K562 (cell line): ENCODE data around the gene MOCS3. TPM values are rescaled to one million over a fixed set of nuclear protein-coding genes. Genes with fewer than 3 reads are reported as not detected.
A peak's percentile ranks its signal among the peaks of the same experiment; 100 is the strongest.

Source experiments
- ARID2 ChIP-seq: fragments of 450-650 bp; IDR thresholded peaks from 2 replicates; pipeline ENCODE4 v1.6.1; 2017; ENCODE audit warnings: antibody characterized with exemption, mild to moderate bottlenecking
- EZH2 ChIP-seq: IDR thresholded peaks from 2 replicates; pipeline ENCODE4 v1.6.1; 2012; ENCODE audit warnings: low read depth, mild to moderate bottlenecking, inconsistent platforms, low read length, borderline replicate concordance
- HDAC1 ChIP-seq, 2 experiments: fragments of 450-650 bp; IDR thresholded peaks; 2 replicates each; pipeline ENCODE4 v1.6.1; 2016 to 2017; ENCODE audit warnings: inconsistent platforms in 1 of 2, mild to moderate bottlenecking in 1 of 2, moderate library complexity in 1 of 2
- HDAC3 ChIP-seq: fragments of 450-650 bp; IDR thresholded peaks from 2 replicates; pipeline ENCODE4 v1.6.1; 2018; ENCODE audit warnings: borderline replicate concordance, mild to moderate bottlenecking, moderate library complexity; ENCODE audit not compliant: partially characterized antibody
- HNRNPLL ChIP-seq: fragments of 200-400 bp; formaldehyde crosslinking; IDR thresholded peaks from 2 replicates; pipeline ENCODE4 v1.6.1; 2017; ENCODE audit warnings: low read length, low read depth, mild to moderate bottlenecking; ENCODE audit not compliant: poor library complexity, severe bottlenecking
- KDM1A ChIP-seq, 2 experiments: fragments of 450-650 bp; IDR thresholded peaks; 2 replicates each; pipeline ENCODE4 v1.6.1; 2016; ENCODE audit warnings: mild to moderate bottlenecking in 2 of 2
- LEF1 ChIP-seq: fragments of 450-650 bp; IDR thresholded peaks from 2 replicates; pipeline ENCODE4 v1.6.1; 2016; ENCODE audit warnings: mild to moderate bottlenecking
- MEF2A ChIP-seq: IDR thresholded peaks from 2 replicates; pipeline ENCODE4 v1.6.1; 2011; ENCODE audit warnings: low read depth, mild to moderate bottlenecking, low read length, moderate library complexity; ENCODE audit not compliant: control insufficient read depth
- NFRKB ChIP-seq: fragments of 450-650 bp; IDR thresholded peaks from 2 replicates; pipeline ENCODE4 v1.6.1; 2016; ENCODE audit warnings: low read depth
- NUFIP1 ChIP-seq: fragments of 450-650 bp; IDR thresholded peaks from 2 replicates; pipeline ENCODE4 v1.6.1; 2018; ENCODE audit not compliant: partially characterized antibody
- POLR2G ChIP-seq: fragments of 200-400 bp; formaldehyde crosslinking; IDR thresholded peaks from 2 replicates; pipeline ENCODE4 v1.6.1; 2017; ENCODE audit warnings: low read depth, mild to moderate bottlenecking, antibody characterized with exemption, low read length, moderate library complexity
- RBM14 ChIP-seq: fragments of 200-400 bp; formaldehyde crosslinking; IDR thresholded peaks from 2 replicates; pipeline ENCODE4 v1.6.1; 2018; ENCODE audit warnings: low read depth, mild to moderate bottlenecking, low read length, moderate library complexity, borderline replicate concordance; ENCODE audit not compliant: insufficient read depth
- RBM39 ChIP-seq: fragments of 200-400 bp; formaldehyde crosslinking; optimal IDR thresholded peaks from 2 replicates; pipeline ENCODE3; 2018; ENCODE audit warnings: low read depth, low read length
- SMC3 ChIP-seq: conservative IDR thresholded peaks from 2 replicates; pipeline ENCODE4 v1.6.1; 2011; ENCODE audit warnings: low read depth, low read length, improper control_type of control experiment; ENCODE audit not compliant: insufficient read depth
- STAT5A ChIP-seq: IDR thresholded peaks from 2 replicates; pipeline ENCODE4 v1.6.1; 2012; ENCODE audit warnings: low read length, inconsistent platforms, borderline replicate concordance
- SUPT5H ChIP-seq: fragments of 450-650 bp; IDR thresholded peaks from 2 replicates; pipeline ENCODE4 v1.6.1; 2016
- ZFX ChIP-seq: sonication (generic); formaldehyde crosslinking; IDR thresholded peaks from 2 replicates; pipeline ENCODE4 v1.8.0; 2022; ENCODE audit warnings: mild to moderate bottlenecking, missing genetic modification reagents, moderate library complexity
- ZNF143 ChIP-seq: sonication (generic); formaldehyde crosslinking; IDR thresholded peaks from 2 replicates; pipeline ENCODE4 v1.9.0; 2022; ENCODE audit warnings: mild to moderate bottlenecking, missing genetic modification reagents
- polyA plus RNA-seq, 8 experiments: library from polyadenylated mRNA; depleted of rRNA in 4 of 8; stranded (reverse) in 5 of 8; unstranded in 3 of 8; fragments of >200 nt; fragmentation: Nextera tagmentation in 2 of 8; fragmentation: Illumina TruSeq in 1 of 8; extraction: Ambion mirVana in 2 of 8; extraction: Trizol in 1 of 8; gene quantifications; 2 replicates each; pipeline versions ENCODE4 v1.2.1 to v1.2.3, GENCODE V29; 2011 to 2014; ENCODE audit warnings: inconsistent platforms in 1 of 8, missing spikeins in 1 of 8
- total RNA-seq, 7 experiments: library from RNA; depleted of rRNA in 6 of 7; stranded (reverse); fragments of >200 nt in 6 of 7; fragmentation: Illumina TruSeq in 2 of 7; extraction: Trizol in 2 of 7; gene quantifications; 2 replicates each; pipeline versions ENCODE4 v1.2.1 to v1.2.3, GENCODE V29; 2011 to 2021; ENCODE audit warnings: low replicate concordance in 1 of 7
- TF ChIP-seq, protein P1 (sequence below): fragments of 250-450 bp; sonication (Bioruptor Pico); IDR thresholded peaks from 2 replicates; pipeline ENCODE4 v1.4.0; 2020
- TF ChIP-seq, protein P2 (sequence below): fragments of 450-650 bp; formaldehyde crosslinking; IDR thresholded peaks from 2 replicates; pipeline ENCODE4 v1.4.0; 2022; ENCODE audit warnings: missing genetic modification characterization

Gene MOCS3
- total and polyA plus RNA-seq, 9 of the 15 experiments (the other 6 are each of a cell fraction or from before 2014, with no cell fraction given), result 0.70 to 6.2 (median 2.9) TPM

DNA sequence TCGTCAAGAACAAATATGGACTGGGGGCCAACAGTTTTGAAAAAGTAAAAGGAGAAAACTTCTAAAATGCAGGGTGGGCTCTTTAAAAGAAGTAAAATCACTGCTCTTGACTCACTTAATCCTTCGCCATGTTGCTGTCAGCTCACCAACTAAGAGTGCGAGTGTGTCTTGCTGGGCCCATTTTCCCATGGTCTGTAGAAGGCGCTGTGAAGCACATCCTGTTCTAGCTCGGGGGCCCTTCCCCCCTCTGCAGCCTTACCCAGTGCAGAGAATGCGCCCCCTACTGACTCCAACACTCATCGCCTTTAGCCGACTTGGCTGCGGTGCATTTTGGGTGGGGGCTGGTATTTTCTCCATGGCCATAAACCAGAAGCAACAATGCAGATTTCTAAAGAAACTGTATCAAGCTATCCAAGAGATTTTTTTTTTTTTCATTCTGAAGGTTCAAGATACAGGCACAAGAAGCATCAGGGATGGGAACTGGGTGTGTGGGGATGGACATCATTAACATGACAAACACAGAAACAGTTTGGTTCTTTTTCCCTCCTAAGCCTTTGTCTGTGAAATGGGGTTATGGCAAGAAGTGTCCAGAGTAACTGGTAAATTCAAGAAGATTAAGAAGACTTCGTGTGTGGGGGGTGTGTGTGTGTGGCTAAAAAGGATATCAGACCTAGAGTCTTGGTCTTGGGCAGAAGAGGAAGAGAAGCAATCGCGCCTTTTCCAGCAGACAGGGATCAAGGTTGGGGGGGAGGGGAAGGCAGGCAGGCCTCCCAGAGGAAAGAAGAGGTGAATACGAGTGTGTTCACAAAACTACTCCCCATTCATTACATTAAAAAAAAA, 29.1 kb upstream of the MOCS3 start (continued):
- TF ChIP-seq ZNF143 (CRISPR knock-in tag) (peak; percentile 77), HDAC3 (peak; percentile 77), RBM14 (no peak), ZFX (CRISPR knock-in tag) (peak; percentile 55), NFRKB (peak; percentile 50; the same call in 1 of the 2 replicates), HNRNPLL (peak; percentile 19), NUFIP1 (peak; percentile 85), ARID2 (0 out of 2 replicates have a peak, but pooled peaks have one; percentile 33), LEF1 (peak; percentile 73), POLR2G (0 out of 2 replicates have a peak, but pooled peaks have one; percentile 18), KDM1A (IDR thresholded peaks at IDR 0.05) (peak; percentile 82 to 83), RBM39 (no peak), STAT5A (peak; percentile 56; the same call in 1 of the 2 replicates), EZH2 (no peak), SUPT5H (peak; percentile 39; the same call in 1 of the 2 replicates), HDAC1 (IDR thresholded peaks at IDR 0.05) (peak in 1 of 2 experiments; percentile 50; a peak in 2 of 4 replicates), SMC3 (peak; percentile 85), MEF2A (peak; percentile 60; the same call in 1 of the 2 replicates)
- TF ChIP-seq, protein P1, sequence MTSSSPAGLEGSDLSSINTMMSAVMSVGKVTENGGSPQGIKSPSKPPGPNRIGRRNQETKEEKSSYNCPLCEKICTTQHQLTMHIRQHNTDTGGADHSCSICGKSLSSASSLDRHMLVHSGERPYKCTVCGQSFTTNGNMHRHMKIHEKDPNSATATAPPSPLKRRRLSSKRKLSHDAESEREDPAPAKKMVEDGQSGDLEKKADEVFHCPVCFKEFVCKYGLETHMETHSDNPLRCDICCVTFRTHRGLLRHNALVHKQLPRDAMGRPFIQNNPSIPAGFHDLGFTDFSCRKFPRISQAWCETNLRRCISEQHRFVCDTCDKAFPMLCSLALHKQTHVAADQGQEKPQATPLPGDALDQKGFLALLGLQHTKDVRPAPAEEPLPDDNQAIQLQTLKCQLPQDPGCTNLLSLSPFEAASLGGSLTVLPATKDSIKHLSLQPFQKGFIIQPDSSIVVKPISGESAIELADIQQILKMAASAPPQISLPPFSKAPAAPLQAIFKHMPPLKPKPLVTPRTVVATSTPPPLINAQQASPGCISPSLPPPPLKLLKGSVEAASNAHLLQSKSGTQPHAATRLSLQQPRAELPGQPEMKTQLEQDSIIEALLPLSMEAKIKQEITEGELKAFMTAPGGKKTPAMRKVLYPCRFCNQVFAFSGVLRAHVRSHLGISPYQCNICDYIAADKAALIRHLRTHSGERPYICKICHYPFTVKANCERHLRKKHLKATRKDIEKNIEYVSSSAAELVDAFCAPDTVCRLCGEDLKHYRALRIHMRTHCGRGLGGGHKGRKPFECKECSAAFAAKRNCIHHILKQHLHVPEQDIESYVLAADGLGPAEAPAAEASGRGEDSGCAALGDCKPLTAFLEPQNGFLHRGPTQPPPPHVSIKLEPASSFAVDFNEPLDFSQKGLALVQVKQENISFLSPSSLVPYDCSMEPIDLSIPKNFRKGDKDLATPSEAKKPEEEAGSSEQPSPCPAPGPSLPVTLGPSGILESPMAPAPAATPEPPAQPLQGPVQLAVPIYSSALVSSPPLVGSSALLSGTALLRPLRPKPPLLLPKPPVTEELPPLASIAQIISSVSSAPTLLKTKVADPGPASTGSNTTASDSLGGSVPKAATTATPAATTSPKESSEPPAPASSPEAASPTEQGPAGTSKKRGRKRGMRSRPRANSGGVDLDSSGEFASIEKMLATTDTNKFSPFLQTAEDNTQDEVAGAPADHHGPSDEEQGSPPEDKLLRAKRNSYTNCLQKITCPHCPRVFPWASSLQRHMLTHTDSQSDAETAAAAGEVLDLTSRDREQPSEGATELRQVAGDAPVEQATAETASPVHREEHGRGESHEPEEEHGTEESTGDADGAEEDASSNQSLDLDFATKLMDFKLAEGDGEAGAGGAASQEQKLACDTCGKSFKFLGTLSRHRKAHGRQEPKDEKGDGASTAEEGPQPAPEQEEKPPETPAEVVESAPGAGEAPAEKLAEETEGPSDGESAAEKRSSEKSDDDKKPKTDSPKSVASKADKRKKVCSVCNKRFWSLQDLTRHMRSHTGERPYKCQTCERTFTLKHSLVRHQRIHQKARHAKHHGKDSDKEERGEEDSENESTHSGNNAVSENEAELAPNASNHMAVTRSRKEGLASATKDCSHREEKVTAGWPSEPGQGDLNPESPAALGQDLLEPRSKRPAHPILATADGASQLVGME (CRISPR knock-in tag), result peak; percentile 37; the same call in 1 of the 2 replicates
- TF ChIP-seq, protein P2, sequence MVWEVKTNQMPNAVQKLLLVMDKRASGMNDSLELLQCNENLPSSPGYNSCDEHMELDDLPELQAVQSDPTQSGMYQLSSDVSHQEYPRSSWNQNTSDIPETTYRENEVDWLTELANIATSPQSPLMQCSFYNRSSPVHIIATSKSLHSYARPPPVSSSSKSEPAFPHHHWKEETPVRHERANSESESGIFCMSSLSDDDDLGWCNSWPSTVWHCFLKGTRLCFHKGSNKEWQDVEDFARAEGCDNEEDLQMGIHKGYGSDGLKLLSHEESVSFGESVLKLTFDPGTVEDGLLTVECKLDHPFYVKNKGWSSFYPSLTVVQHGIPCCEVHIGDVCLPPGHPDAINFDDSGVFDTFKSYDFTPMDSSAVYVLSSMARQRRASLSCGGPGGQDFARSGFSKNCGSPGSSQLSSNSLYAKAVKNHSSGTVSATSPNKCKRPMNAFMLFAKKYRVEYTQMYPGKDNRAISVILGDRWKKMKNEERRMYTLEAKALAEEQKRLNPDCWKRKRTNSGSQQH, result no peak
